NCI-H446 treated with DMSO at 0.1 percent for 48 hours (cell line): ENCODE measurements around the gene KRT13.
A peak's percentile ranks its signal among the peaks of the same experiment; 100 is the strongest.
"Not testable (repeated sequence)": the region's sequence is repeated elsewhere in the genome, so short reads cannot be mapped to it uniquely, and the experiment has no call there.

Experiments used
- DNase-seq: peaks from one replicate; lab custom pipeline; 2025; lab: John Stamatoyannopoulos, UW

KRT13 gene

DNA sequence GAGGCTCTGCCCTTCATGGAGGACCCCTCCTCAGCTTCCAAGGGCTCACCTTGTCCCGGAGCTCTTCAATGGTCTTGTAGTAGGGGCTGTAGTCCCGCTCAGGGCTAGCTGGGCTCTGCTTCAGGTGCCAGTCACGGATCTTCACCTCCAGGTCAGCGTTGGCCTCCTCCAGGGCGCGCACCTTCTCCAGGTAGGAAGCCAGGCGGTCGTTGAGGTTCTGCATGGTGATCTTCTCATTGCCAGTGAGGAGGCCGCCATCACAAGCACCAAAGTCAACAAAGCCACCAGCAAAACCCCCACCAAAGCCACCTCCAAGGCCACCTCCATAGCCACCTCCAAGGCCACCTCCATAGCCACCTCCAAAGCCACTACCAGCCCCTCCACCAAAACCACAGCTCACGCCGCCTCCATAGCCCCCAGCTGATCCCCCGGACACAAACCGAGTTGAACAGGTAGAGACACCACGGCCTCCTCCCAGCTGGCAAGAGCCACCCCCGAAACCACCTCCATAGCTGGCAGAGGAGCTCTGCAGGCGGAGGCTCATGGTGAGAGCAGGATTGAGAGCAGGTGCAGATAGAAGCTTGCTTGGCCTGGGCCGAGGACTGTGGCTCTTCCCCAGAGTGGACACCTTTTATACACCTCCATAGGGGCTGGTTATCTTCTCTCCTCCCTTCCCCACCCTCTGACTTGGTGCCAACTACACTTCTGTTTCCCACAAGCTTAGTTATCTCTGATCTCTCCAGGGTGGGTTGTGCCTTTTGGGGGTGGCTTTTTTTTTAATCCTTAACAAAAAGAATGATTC, at the start of gene KRT13:
KRT13 (minus strand) TSS at position 606 of the 802 bp plus-strand sequence; CDS start at position 544, 62 bp downstream.
- no peak for DNase-seq

DNA sequence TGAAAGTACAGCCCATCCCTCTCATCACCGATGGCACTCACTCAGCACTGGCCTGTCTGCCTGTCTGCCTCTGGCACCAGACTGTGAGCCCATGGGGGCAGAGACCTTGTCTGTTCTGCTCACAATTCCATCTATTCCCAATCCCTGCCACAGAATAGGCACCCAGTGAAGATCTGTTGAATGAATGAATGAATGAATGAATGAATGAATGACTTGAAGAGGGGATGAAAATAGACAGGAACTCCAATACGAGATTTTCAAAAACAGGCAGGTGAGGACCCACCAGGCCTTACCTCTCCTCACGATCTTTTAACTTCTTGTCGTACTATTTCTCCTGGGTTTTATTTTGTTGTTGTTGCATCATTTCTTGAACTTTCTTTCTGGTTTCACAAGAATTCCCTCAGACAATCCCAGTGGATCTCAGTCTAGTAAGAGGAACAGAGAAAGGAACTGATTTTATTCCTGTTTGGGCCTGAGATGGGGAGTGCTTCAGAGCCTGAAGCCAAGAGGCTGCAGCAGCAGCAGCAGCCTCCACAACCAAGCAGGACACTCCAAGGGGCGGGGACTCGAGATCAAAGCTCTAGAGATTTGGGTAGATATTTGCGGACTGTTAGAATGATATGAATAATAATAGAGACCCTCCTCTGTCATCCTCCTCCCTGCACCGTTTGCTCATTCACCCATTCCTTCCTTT, 48.7 kb upstream of the KRT13 start:
- no peak for DNase-seq

DNA sequence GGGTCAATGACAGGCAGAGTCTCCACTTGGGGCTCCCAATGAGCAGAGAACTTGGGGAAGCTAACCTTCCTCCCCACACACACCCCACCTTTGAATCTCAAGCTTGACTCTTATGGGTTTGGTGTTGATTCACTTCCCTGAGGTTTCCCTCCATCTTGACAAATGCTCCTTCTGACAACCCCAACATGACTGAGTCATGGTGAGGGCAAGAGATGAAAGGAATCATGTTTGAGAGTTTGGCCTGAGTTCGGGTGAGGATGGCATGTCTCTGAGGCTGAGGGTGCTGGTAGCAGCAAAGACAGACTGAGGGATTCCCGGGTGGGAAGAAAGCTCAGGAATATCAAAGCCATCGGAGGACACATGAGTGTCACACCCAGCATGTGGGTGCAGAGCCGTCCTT, 47.8 kb upstream of the KRT13 start:
- no peak for DNase-seq

DNA sequence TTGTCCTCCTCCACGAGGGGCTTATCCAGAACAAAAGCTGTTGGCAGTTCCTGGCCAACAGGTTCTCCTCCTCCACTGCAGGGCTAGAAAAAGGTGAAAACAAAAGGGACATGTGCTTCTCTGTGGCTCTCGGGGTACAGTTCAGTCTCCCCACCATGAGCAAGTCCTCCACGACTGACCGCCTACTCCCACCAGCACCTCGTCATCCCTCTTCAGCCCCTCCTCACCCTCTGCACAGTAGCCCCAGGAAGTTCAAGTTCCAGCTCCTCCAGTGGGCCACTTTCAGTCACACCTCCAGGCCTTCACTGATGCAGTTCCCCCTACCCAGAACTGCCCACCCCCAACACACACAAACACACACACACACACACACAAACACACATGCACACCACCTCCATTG, 47.0 kb upstream of the KRT13 start:
- DNase-seq, result no peak

DNA sequence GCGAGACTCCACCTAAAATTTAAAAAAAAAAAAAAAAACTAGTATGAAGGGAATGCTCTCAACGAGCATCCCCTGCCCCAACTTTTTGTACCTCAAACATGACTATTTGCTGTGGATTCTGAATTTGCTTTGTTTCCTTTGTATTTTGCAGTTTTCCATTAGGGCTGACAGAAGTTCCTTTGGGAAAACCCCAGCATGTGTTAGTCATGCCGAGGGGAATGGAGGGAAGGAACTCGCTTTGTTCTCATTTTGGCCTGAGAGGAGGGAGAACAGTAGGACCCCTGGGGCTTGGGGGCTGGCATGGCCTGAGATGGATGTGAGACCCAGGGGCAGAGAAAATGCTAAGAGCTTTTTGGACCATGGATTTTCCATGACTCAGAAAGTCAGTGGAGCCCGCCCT, 46.0 kb upstream of the KRT13 start:
- no peak for DNase-seq

DNA sequence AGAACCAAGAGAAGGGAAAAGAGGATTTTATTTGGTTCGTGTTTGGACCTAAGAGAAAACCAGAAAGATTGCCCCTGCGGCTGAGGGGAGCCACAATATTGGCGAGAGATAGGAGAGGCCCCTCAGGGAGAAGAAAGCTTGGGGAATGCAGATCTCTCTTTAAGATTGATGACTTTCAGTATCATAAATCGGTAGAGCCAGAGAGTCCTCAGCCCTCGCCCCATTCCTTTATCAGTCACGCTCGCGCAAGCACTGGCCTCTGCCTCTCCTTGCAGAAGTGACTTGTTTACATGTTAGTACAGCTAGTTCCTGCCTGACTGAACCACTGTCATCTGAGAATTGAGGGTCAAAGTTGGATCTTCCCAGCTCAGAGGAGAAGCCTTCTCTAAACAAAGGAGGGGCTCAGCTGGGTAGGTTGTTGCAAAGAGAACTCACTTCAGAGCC, 44.2 kb upstream of the KRT13 start:
- DNase-seq, result no peak

GRCh38 chr17:41548844-41549595, 43.6 kb upstream of the KRT13 start:
- DNase-seq, result peak; percentile 9

DNA sequence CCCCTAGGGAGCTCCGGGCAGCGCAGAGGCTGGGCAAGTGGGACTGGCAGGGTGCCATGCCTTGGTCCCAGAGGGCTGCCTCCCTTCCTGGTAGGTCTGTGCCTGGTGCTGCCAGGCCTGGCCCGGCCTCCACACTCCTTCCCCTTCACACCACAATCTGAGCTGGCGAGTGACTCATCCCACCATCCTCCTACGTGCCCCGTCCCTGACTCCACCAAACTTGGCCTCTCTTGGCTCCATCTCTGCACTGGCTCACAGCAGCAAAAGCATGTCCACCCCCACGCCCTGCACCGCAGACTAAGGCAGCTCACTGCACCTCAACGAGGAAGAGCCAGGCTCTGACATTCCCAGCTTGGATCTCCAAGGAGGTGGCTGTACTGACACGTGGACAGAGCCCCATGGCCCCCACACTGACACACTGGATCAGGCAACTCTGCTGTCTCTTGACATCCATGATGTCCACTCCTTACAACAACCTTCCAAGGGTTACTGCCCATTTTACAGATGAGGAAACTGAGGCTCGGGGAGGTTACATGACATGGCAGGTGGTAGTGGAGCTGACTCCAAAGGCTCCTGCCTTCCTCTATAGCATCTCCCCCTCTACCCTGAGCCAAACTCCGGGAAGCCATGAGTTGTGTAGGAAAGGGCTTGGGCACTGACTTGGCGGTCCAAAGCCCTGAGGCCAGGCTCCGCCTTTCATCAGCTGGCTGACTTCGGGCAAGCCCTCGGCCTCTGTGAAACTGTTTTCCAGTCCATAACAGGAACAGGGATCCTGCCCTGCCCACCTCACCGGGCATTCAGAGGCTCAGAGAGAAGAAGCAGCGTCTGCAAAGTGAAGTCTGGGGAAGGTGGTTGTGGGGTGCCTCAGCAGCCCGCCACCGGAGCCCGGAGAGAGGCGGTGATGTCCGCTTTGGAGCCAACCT, 42.8 kb upstream of the KRT13 start:
- DNase-seq, result peak; percentile 11

- DNase-seq, result no peak
These were observed 42.0 kb upstream of the KRT13 start for GRCh38 chr17:41547378-41547841.

DNA sequence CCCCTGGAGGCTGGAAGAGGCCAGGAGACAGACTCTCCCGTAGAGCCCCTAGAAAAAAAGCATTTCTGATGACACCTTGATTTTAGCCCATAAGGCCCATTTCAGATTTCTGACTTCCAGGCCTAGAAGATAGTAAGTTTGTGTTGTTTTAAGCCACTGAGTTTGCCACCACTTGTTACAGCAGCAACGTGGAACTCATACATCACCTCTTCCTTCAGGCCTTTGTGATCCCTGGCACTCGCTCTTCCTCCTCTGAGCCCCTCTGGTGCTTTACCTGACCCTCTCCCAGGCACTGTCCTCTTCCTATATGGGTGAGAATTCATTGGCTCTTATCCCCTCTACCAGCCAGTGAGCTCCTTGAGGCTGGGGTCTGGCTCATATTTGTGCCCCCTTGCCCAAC, 41.4 kb upstream of the KRT13 start:
- no peak for DNase-seq

DNA sequence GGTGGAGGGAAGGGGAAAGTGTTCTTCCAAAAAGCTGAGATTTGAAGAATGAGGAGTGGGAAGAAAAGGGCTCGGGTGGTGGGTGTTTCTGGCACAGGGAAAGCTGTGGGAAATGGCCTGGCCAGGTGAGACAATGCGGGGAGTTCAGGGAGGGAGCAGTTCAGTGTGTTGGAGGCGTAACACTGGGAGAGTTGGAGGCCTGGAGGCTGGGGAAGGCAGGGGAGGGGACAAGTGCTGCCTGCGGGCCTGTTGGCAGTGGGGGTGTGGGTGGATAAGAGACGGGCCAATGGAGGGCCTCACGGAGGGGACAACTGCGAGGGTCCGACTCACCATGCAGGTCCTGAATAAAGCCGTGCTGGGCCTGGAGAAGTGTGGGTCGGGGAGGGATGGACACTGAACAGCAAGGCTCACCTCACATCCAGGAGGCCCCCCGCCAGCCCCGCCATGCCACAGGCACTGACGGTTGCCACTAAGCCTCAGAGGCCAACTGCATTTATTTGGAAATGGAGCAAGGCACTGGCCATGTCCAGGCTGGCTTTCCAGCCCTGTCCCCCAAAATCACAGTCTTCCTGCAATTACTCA, 40.5 kb upstream of the KRT13 start:
- no peak for DNase-seq

DNA sequence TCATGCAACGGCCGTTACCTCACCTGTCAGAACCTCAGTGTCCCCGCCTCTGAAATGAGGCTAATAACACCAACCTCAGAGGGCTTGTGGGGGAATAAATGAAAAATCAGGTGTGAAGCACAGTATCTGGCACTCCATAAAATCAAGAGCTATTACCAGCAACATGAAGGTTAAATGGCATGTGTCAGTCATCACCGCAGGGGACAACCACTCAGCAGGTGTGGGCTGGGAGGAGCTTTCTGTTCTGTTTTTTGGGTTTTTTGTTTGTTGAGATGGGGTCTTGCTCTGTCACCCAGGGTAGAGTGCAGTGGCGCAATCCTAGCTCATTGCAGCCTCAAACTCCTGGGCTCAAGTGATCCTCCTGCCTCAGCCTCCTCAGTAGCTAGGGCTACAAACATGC, 39.5 kb upstream of the KRT13 start:
- DNase-seq, result no peak

- peak; percentile 17 for DNase-seq
These were observed 39.1 kb upstream of the KRT13 start for GRCh38 chr17:41544491-41544892.

DNA sequence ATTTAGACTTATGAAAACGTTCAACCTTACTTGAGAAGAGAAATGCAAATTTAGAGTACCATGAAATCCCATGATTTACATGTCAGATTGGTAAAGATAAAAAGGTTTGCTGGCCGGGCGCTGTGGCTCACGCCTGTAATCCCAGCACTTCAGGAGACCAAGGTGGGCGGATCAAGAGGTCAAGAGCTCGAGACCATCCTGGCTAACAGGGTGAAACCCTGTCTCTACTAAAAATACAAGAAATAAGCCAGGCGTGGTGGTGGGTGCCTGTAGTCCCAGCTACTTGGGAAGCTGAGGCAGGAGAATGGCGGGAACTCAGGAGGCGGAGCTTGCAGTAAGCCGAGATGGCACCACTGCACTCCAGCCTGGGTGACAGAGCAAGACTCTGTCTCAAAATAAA, 37.4 kb upstream of the KRT13 start:
- DNase-seq, result not testable (repeated sequence)

- no peak for DNase-seq
These were observed 36.9 kb upstream of the KRT13 start for GRCh38 chr17:41542357-41542756.

DNA sequence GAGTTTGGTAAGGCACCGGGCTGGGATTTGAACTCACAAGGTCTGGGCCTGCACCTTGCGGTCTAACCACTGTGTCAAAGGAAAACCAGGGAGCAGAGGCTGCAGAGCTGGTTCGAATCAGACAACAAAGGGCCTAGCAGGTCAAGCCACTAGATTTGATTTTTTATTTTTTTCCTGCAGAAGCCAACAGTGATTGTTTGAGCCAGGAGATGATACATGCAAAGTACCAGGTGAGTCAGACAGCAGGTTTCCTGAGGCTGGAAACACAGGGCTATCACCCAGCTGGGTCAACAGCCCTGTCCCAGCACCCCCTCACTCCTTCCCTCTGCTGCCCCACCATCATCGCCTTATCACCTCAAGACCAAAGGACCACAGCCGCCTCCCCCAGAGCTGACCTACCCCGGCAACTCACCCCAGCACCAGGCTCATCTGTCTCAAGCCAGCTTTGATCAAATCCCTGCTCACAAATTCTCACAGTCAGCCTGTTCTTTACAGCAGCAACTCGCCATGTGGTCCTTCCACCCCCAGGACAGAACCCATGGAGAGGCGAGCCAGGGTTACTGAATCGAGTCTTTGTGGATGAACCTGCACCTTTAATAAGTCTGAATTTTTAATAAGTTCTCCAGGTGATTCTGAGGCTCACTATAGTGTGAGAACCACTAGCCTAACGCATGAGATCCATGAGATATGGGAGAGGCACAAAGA, 35.7 kb upstream of the KRT13 start:
- DNase-seq, result no peak

DNA sequence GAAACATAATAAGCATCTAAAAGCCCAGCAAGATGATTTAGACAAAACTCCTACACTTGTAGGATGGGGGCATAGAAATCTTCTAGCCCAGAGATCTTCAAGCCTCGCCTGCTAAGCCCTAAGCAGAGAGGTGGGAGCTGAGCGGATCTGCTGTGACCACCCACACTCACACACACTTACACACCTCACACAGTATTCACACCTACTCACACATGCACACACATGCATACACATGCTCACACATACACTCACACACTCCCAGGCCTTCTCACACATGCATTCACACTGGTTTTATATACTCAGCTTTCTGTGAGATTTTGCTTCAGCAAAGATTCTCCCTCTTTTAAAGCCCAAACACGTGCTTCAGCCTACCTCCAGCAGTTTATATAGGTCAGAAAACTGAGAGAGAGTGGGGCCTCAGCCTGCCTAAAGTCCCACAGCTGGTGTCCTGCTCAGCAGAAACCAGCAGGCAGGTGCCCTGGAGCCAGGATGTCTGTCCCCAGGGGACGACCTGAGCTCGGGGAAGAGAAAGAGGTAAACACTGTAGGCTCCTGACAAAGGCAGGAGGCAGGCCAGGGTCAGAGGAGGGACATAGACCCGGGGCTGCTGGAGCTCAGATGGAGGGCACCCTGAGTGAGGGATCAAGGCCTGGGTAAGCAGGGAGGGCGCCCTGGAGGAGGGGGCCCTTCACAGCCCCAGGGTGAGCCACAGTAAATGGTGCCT, 34.7 kb upstream of the KRT13 start:
- no peak for DNase-seq

DNA sequence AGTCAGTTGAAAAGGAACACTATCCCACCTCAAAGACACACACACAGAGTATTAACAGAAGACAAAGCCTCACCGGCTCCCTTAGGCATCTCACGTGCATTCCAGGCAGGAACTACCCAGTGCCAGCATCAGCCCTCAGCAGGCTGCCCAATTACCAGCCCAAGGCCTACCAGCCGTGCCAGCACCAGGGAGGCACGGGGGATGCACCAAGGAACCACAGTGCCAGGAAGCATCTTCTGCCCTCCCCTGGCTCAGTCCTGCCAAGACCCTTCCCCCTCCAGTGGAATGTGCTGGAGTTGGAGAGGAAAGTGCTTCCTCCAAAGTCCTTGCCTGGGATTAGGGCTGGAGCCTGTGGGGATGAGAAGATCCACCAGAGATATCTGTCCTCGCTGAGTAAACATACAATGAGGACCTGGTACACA, 33.7 kb upstream of the KRT13 start:
- DNase-seq, result no peak

DNA sequence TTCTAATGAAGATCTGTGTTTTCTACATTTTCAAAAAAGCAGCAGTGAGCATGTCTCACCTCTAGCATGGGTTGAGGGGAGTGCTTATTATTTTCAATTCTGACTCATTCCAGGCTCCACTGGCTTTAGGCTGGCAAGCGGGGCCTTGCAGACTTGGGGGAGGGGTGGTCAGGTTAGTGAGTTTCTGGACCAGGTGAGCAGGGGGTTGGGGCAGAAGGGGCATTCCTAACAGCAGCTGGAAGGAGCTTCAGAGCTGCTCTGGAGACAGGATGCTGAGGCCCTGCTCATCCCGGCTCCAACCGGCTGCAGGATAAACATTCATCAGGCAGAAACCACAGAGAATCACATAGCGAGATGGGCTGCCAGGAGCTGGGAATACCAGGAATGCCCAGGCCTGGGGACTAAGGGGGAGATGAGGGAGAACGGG, 33.2 kb upstream of the KRT13 start:
- no peak for DNase-seq

DNA sequence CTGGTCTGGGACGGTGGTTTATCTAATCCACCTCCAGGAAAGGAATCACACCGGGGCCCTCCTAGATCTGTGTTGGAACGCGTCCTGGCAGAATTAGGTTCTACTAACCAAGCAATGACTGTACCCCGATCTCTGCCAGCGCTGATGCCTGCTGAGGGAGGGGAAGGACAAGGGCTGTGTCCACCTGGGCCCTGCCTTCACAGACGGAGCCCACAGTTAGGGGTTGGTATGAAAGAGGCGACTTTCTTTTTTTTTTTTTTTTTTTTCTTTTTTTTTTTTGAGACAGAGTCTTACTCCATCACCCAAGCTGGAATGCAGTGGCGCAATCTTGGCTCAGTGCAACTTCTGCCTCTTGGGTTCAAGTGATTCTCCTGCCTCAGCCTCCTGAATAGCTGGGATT, 32.6 kb upstream of the KRT13 start:
- no peak for DNase-seq
